Activated T-cell treated with anti-CD3 and anti-CD28 coated beads, Interleukin-2, amount 50 U/mL, for 1 hour (primary cell): ENCODE data around the gene ABHD2.

Experiments used
- DNase-seq: peaks from one replicate; pipeline ENCODE4 v3.0.0-alpha.2; 2020

The ABHD2 gene

GRCh38 chr15:89171136-89172072, 83.1 kb downstream of the ABHD2 start:
- no peak for DNase-seq

DNA sequence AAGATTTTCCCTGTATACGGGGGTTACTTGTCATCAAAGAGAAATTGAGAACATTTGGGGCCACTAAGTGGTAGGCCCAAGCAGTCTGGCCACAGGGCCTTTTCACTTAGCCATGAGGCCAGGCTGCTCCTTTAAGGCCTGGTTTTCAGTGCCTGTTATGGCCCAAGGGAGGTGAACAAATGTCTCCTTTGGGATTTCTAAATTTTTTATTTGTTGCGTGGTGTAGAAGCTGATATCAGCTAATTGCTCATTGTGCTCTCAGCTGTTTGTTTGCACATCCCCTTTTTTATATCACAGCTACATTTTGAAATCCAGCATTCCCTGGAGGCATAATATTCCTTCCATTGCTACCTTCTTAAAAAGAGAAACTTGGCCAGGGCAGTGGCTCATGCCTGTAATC, 84.7 kb downstream of the ABHD2 start:
- DNase-seq = no peak

DNA sequence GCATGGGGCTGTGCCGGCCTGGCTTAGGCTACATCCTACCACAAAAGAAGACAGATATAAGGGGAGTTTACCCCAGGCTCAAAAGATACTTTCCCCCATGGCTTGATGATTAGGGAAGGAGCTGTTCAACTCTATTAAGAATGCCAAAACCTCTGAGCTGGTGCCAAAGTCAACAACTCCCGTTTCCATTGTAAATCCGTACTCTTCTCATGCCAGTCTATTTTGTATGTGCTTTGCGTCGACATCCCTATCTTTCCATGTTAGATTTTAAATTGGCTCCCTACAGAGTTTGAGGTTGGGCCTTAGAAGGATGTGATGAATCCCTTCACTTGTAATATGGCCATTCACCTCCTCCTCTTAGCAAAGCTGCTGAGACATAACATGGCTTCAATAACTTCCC, 86.2 kb downstream of the ABHD2 start:
- no peak for DNase-seq

DNA sequence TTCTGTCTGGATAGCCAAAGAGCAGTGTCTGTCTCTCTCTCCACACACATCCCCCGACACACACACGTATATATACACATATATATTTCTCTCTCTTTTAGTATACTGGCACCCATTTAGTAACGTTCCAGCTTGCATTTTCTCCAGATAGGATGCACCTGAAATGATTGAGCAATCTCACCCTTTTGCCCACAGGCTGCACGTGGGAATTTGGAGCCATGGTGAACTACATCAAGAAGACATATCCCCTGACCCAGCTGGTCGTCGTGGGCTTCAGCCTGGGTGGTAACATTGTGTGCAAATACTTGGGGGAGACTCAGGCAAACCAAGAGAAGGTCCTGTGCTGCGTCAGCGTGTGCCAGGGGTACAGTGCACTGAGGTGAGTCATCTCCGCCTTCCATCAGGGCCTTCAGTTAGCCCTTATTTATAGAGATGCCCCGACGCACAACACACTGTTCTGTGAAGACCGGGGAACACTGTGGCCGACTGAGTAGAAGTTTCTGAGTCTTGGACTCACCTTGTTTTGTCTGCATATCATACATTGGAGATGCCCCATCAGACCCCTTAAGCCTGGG, 87.4 kb downstream of the ABHD2 start:
- DNase-seq = no peak

DNA sequence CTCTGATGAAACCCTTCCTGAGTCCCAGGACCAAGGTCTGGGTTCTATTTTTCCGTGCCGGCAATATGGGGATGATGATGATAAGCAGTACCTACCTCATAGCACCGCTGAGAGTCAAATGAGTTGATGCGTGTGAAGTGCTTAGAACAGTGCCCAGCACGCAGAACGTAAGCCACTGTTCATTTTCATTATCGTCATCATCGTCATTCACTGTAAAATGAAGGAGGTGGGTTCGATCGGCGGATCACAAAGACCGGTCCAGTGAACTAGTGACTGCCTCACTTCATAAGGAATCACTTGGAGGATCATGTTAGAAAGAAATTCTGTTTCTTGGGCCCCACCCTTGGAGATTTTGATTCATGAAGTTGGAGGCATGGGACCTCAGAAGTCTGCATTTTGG, 88.9 kb downstream of the ABHD2 start:
- DNase-seq = no peak

DNA sequence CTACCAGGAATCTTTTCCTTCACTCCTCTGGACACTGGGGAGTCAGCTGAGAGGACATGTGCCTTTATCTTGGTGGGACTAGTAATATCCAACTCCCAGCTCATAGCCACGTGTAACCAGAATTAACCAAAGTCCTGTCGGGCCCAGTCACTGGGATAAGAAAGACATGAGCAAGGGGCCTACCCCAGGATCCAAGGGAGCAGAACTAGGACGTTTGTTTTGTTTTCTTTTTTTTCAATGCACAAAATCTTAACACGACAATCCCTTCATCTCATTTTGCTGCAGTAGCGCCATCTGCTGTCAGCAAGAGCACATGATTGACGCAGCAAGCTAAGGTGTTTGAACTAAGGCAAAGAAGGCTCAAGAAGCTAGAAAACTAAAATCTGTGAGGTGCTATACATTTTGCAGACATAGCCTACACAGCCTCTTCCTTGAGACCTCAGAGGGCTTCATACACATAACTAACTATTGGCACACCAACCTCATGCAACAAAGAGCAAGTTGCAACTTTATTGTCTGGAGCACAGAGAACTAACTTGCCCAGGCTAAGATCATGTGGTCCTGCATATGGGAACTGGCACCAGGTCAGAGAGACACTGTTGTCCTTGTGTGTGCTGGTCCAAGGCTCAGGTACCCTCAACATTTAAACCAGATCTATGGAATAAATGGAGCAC, 89.5 kb downstream of the ABHD2 start:
- DNase-seq = peak; percentile 40

- DNase-seq = no peak
Measured at GRCh38 chr15:89178307-89178977, 90.2 kb downstream of the ABHD2 start.

DNA sequence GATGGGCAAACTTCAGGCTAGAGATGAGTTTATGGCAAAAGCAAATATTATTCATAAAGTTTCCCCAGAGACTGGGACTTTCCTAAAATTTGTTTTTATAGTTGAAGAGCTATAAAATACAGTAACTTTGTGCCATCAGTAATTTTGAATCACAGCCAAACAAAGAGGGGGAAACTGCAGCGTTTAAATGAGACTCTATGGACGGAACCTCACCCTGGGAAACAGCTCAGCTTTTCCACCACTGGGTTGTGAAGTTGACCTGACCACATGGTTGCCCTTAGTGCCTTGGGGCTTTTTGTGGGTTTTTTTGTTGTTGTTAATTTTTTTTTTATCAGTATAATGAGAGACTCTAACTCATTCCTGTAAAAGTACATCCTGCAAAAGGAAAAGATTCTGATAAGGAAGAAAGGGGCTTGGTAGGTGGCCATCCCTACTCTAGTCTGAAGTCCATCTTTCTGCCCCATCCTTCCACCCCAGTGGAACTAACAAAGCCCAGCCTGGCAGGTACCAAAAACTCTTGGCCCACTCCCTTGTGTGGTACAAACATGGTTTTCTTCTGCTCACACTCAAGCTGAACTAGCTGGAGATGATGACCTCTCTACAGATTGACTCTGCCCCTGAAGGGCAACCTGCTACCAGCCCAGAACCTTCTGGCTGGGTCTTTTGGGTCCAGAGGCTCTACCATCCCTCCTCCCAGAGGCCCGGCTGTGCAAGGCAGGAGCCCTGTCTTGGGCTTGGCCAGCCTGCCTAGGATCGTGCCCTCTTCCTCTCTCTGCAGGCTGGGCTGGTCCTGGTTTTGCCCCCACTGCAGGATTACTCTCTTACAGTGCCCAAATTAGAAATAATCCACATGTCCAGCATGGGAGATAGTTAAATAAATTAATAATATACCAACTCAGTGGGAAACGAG, 92.0 kb downstream of the ABHD2 start:
- no peak for DNase-seq

DNA sequence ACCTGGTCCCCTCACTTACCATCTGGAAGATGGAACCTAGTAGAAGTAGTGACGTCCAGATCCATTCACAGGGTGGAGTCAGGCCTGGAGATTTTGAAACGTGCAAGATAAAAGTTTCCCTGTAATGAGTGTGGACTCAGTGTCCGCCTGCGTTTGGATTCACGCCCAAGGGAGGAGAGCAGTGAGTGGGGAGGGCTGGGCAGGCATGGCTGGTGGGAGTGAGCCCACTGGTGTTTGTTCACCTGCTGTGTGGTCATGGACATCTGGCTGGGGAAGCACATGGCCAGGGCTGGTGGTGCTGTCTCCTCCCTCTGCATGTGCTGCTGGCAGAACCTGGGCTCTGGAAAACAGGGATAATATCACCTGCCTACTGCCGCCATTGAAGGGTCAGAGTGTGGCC, 96.1 kb downstream of the ABHD2 start:
- no peak for DNase-seq

- DNase-seq = no peak
Measured at GRCh38 chr15:89184886-89185526, 96.8 kb downstream of the ABHD2 start.

DNA sequence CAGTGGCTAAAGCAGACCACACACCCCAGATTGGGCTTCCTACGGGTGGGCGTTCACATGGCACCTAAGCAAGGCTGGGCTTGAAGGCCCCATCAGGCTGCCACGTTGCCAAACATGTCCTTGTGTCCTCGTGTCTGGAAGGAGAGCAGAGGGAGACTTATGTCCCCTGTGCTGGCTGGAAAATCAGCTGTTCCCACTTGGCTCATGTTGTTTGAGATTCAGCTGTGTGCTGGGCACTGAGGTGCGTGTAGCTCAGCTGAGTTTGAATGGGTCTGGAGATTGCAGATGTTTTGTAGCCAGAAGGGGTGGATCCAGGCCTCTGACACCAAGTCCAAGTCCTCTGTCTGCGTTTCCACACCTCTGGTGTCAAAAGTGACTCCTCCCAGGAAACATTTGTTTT, 98.5 kb downstream of the ABHD2 start:
- no peak for DNase-seq

GRCh38 chr15:89187301-89187985, 99.2 kb downstream of the ABHD2 start:
- no peak for DNase-seq

GRCh38 chr15:89187986-89188514, 99.8 kb downstream of the ABHD2 start:
- no peak for DNase-seq

- DNase-seq = no peak
Measured at GRCh38 chr15:89192136-89192535, 103.9 kb downstream of the ABHD2 start.

- DNase-seq = no peak
Measured at GRCh38 chr15:89192766-89193165, 104.5 kb downstream of the ABHD2 start.

DNA sequence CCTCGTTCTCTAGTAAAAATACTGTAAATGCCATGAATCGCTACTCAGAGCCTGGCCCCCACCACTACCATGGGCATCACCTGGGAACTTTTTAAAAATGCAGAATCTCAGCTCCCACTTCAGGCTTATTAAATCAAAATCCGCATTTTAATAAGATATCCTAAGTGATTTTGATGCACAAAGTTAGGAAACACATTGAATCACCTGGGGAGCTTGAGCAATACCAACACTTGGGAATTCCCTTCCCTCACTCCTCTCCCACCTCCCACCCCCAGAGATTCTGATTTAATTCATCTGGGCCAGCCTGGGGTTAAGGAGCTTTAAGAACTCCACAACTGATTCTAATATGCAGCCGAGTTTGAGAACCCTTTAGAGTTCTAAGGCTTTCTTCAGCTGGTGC, 106.4 kb downstream of the ABHD2 start:
- no peak for DNase-seq

- no peak for DNase-seq
Measured at GRCh38 chr15:89195836-89196235, 107.6 kb downstream of the ABHD2 start.

DNA sequence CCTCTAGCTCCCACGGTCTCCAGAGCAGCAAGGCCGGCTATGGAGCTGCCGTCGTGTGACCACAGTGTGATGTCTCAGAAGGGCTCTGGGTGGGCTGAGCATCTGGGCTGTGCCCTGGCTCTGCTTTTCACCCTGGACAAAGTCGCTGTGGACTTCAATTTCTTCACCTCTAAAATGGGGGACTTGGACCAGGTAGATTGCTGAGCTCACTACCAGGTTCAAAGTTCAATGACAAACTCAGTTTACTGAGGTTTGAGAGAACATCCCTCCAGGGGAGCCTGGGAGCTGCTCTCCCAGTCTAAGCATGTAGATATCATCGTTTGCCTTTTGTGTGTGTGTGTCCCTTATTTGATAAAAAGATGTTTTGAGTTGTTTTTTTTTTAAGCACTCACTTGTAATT, 108.0 kb downstream of the ABHD2 start:
- no peak for DNase-seq

GRCh38 chr15:89196994-89197393, 108.7 kb downstream of the ABHD2 start:
- DNase-seq = no peak

DNA sequence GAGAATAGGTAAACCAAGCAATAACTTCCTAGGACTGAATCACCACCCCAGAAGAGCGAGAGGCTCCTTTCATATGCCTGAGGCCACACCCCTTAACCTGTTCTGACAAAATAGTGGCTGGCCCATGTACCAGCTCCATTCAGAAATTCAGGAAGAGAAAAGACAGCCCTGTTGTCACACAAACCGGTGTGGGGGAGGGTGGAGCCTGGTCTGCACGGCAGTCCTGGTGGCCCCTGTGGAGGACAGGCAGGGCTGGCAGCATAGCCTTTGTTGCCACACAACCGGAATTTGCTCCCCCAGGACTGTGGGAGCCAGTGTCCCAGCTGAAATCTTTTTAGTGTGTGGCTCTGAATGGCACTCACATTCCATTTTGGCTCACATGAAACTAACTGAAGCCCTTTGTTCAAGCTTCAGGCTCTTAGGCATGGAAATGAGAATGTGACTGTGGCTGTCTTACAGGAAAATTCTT, 109.3 kb downstream of the ABHD2 start:
- no peak for DNase-seq

- no peak for DNase-seq
Measured at GRCh38 chr15:89198196-89198595, 109.9 kb downstream of the ABHD2 start.
